Measurements from ENCODE around the gene SDC3. TPM values are rescaled to one million over a fixed set of nuclear protein-coding genes. Genes with fewer than 3 reads are reported as not detected.

SDC3 gene
- total RNA-seq, 1 donor from 2014 or later, result 23.0 TPM

- TF ChIP-seq EZH2phosphoT487 (IDR thresholded peaks at IDR 0.05) (no peak), CTCF (IDR thresholded peaks at IDR 0.05) (no peak), EZH2 (IDR thresholded peaks at IDR 0.05) (no peak)
- Histone ChIP-seq H3K27me3 (peaks cover 13% of the 10 kb centered on the region), H3K4me2 (peak overlapping the region; percentile 89), H3K4me3 (peak overlapping the region; percentile 56), H3F3A (ENCODE audit: low read depth) (peaks cover 27% of the 10 kb centered on the region), H4K20me1 (ENCODE audit: low read depth) (peaks cover 32% of the 10 kb centered on the region), H3K4me1 (peaks cover 35% of the 10 kb centered on the region), H3K27ac (no peak overlapping the region), H3K36me3 (no peaks in the 10 kb centered on the region), H3K79me2 (ENCODE audit: low read depth) (peaks cover 32% of the 10 kb centered on the region), H2AFZ (replicated peaks) (no peak overlapping the region), H3K9ac (no peak overlapping the region), H3K9me3 (ENCODE audit: low read depth) (no peaks in the 10 kb centered on the region)
- peaks cover 54% of the 10 kb centered on the region for H3K4me1 Mint-ChIP-seq
- peaks cover 25% of the 10 kb centered on the region for H3K27me3 Mint-ChIP-seq (ENCODE audit: insufficient read depth, low read depth)
- peak overlapping the region; percentile 68 for H3K27ac Mint-ChIP-seq
- no peaks in the 10 kb centered on the region for H3K9me3 Mint-ChIP-seq
- DNase-seq (ENCODE audit: low spot score), result peak; percentile 58
- peak overlapping the region; percentile 88 for H3K4me3 Mint-ChIP-seq
- H3K36me3 Mint-ChIP-seq, result no peaks in the 10 kb centered on the region
These were observed 959 bp upstream of the SDC3 start for GRCh38 chr1:30909365-30910068.

GRCh38 chr1:30908316-30908695 is 252 bp downstream of the SDC3 start:
- H3K9me3 Mint-ChIP-seq, result no peaks in the 10 kb centered on the region
- peaks cover 25% of the 10 kb centered on the region for H3K27me3 Mint-ChIP-seq (ENCODE audit: insufficient read depth, low read depth)
- Histone ChIP-seq H3K4me2 (peak overlapping the region; percentile 99), H3K79me2 (ENCODE audit: low read depth) (peaks cover 41% of the 10 kb centered on the region), H3K4me1 (peaks cover 40% of the 10 kb centered on the region), H3K27ac (no peak overlapping the region), H3K36me3 (no peaks in the 10 kb centered on the region), H2AFZ (replicated peaks) (no peak overlapping the region), H3K4me3 (peak overlapping the region; percentile 85), H3F3A (ENCODE audit: low read depth) (peaks cover 39% of the 10 kb centered on the region), H3K9ac (no peak overlapping the region), H3K27me3 (peaks cover 13% of the 10 kb centered on the region), H3K9me3 (ENCODE audit: low read depth) (no peaks in the 10 kb centered on the region), H4K20me1 (ENCODE audit: low read depth) (peaks cover 44% of the 10 kb centered on the region)
- TF ChIP-seq CTCF (IDR thresholded peaks at IDR 0.05) (no peak), EZH2 (IDR thresholded peaks at IDR 0.05) (no peak), EZH2phosphoT487 (IDR thresholded peaks at IDR 0.05) (no peak)
- DNase-seq (ENCODE audit: low spot score), result no peak
- no peak overlapping the region for H3K4me3 Mint-ChIP-seq
- no peaks in the 10 kb centered on the region for H3K36me3 Mint-ChIP-seq
- no peak overlapping the region for H3K27ac Mint-ChIP-seq
- H3K4me1 Mint-ChIP-seq, result peaks cover 54% of the 10 kb centered on the region

GRCh38 chr1:30907481-30908315 is 860 bp downstream of the SDC3 start:
- H3K9me3 ChIP-seq (ENCODE audit: low read depth), result no peaks in the 10 kb centered on the region
- H3K36me3 Mint-ChIP-seq, result no peaks in the 10 kb centered on the region
- peaks cover 49% of the 10 kb centered on the region for H4K20me1 ChIP-seq (ENCODE audit: low read depth)
- H3K4me3 ChIP-seq, result peak overlapping the region; percentile 85
- H3K27me3 ChIP-seq, result peaks cover 13% of the 10 kb centered on the region
- no peak for TF ChIP-seq EZH2 (IDR thresholded peaks at IDR 0.05)
- TF ChIP-seq EZH2phosphoT487 (IDR thresholded peaks at IDR 0.05), result no peak
- TF ChIP-seq CTCF (IDR thresholded peaks at IDR 0.05), result no peak
- H3K27me3 Mint-ChIP-seq (ENCODE audit: insufficient read depth, low read depth), result peaks cover 27% of the 10 kb centered on the region
- peaks cover 45% of the 10 kb centered on the region for H3F3A ChIP-seq (ENCODE audit: low read depth)
- no peaks in the 10 kb centered on the region for H3K9me3 Mint-ChIP-seq
- peak overlapping the region; percentile 64 for H3K9ac ChIP-seq
- DNase-seq (ENCODE audit: low spot score), result no peak
- peak overlapping the region; percentile 93 for H3K27ac Mint-ChIP-seq
- peak overlapping the region; percentile 99 for H3K4me2 ChIP-seq
- no peak overlapping the region for H3K27ac ChIP-seq
- H2AFZ ChIP-seq (replicated peaks), result no peak overlapping the region
- peaks cover 40% of the 10 kb centered on the region for H3K4me1 ChIP-seq
- peak overlapping the region; percentile 97 for H3K4me3 Mint-ChIP-seq
- H3K4me1 Mint-ChIP-seq, result peaks cover 60% of the 10 kb centered on the region
- no peaks in the 10 kb centered on the region for H3K36me3 ChIP-seq
- peaks cover 41% of the 10 kb centered on the region for H3K79me2 ChIP-seq (ENCODE audit: low read depth)

Measured in neural progenitor cell (in vitro differentiated cells).